GM23338 (cell line): Measurements from ENCODE around the gene PEDS1. TPM values are rescaled to one million over a fixed set of nuclear protein-coding genes. Genes with fewer than 3 reads are reported as not detected.
"Not testable (repeated sequence)": the region's sequence is repeated elsewhere in the genome, so short reads cannot be mapped to it uniquely, and the experiment has no call there.

ENCODE experiments used
- ATAC-seq: fragments of 200-7000 bp; cut with Tn5 transposase; 3 replicates; pipeline ENCODE4 v1.9.1; 2020
- DNase-seq: peaks from one replicate; pipeline ENCODE4 v3.0.0-alpha.2; 2015; ENCODE audit warnings: low spot score
- H2AFZ ChIP-seq: fragments of 200-600 bp; sonication (generic); 2 replicates; pipeline ENCODE4 v1.8.0; 2016; ENCODE audit warnings: antibody characterized with exemption, mild to moderate bottlenecking, moderate library complexity
- H3F3A ChIP-seq: fragments of 200-600 bp; sonication (generic); replicated peaks from 2 replicates; pipeline ENCODE4 v1.8.0; 2017; ENCODE audit warnings: antibody characterized with exemption, mixed run types, low read depth
- H3K27ac ChIP-seq: fragments of 200-600 bp; sonication (generic); 2 replicates; pipeline ENCODE4 v1.6.1; 2016; ENCODE audit warnings: low read depth
- H3K27me3 ChIP-seq: fragments of 200-600 bp; sonication (generic); 2 replicates; pipeline ENCODE4 v1.8.0; 2016; ENCODE audit warnings: mild to moderate bottlenecking, mixed run types, moderate library complexity; ENCODE audit not compliant: insufficient read depth
- H3K36me3 ChIP-seq: fragments of 200-600 bp; sonication (generic); 2 replicates; pipeline ENCODE4 v1.8.0; 2016; ENCODE audit warnings: mild to moderate bottlenecking; ENCODE audit not compliant: insufficient read depth
- H3K4me1 ChIP-seq: fragments of 200-600 bp; sonication (generic); 2 replicates; pipeline ENCODE4 v1.8.0; 2016; ENCODE audit warnings: mild to moderate bottlenecking, moderate library complexity; ENCODE audit not compliant: insufficient read depth
- H3K4me2 ChIP-seq: fragments of 200-600 bp; sonication (generic); 2 replicates; pipeline ENCODE4 v1.7.1; 2017; ENCODE audit warnings: mixed run types
- H3K4me3 ChIP-seq: fragments of 200-600 bp; sonication (generic); 2 replicates; pipeline ENCODE4 v1.6.1; 2016; ENCODE audit warnings: mixed run types
- H3K79me2 ChIP-seq: fragments of 200-600 bp; sonication (generic); replicated peaks from 2 replicates; pipeline ENCODE4 v1.8.0; 2017; ENCODE audit warnings: mild to moderate bottlenecking; ENCODE audit not compliant: insufficient read depth
- H3K9me2 ChIP-seq: fragments of 200-600 bp; sonication (generic); 2 replicates; pipeline ENCODE4 v1.8.0; 2017; ENCODE audit not compliant: insufficient read depth
- H4K20me1 ChIP-seq: fragments of 200-600 bp; sonication (generic); replicated peaks from 2 replicates; pipeline ENCODE4 v1.8.0; 2017; ENCODE audit warnings: mild to moderate bottlenecking; ENCODE audit not compliant: insufficient read depth
- H3K27ac Mint-ChIP-seq: 2 replicates; pipeline ENCODE4 v1.8.0; 2020; ENCODE audit warnings: inconsistent platforms, mild to moderate bottlenecking, moderate library complexity, mixed read lengths
- H3K27me3 Mint-ChIP-seq: 3 replicates; pipeline ENCODE4 v1.8.0; 2022; ENCODE audit warnings: low read depth, mild to moderate bottlenecking, moderate library complexity, mixed read lengths, inconsistent platforms; ENCODE audit not compliant: insufficient read depth, poor library complexity
- H3K36me3 Mint-ChIP-seq: 3 replicates; pipeline ENCODE4 v1.8.0; 2021; ENCODE audit warnings: low read depth, mild to moderate bottlenecking, inconsistent platforms, moderate library complexity, mixed read lengths
- H3K4me1 Mint-ChIP-seq: 3 replicates; pipeline ENCODE4 v1.8.0; 2020; ENCODE audit warnings: mild to moderate bottlenecking, inconsistent platforms, mixed read lengths
- H3K4me3 Mint-ChIP-seq: 3 replicates; pipeline ENCODE4 v1.8.0; 2021; ENCODE audit warnings: moderate library complexity, mild to moderate bottlenecking, inconsistent platforms, mixed read lengths
- H3K9me3 Mint-ChIP-seq: 3 replicates; pipeline ENCODE4 v1.8.0; 2020; ENCODE audit warnings: moderate library complexity, mild to moderate bottlenecking, inconsistent platforms, mixed read lengths
- CREB1 ChIP-seq: fragments of 250-450 bp; sonication (Bioruptor Pico); IDR thresholded peaks from 2 replicates; pipeline ENCODE4 v1.5.0; 2020; ENCODE audit warnings: low read depth, mild to moderate bottlenecking, moderate library complexity
- EZH2 ChIP-seq: fragments of 200-600 bp; sonication (generic); IDR thresholded peaks from one replicate; pipeline ENCODE4 v1.8.0; 2017; ENCODE audit warnings: antibody characterized with exemption, mild to moderate bottlenecking, low read depth; ENCODE audit not compliant: unreplicated experiment
- EZH2phosphoT487 ChIP-seq: fragments of 200-600 bp; sonication (generic); IDR thresholded peaks from one replicate; pipeline ENCODE4 v1.8.1; 2018; ENCODE audit warnings: antibody characterized with exemption; ENCODE audit not compliant: unreplicated experiment
- JUNB ChIP-seq: IDR thresholded peaks from one replicate; pipeline ENCODE4 v1.6.1; 2016; ENCODE audit warnings: antibody characterized with exemption; ENCODE audit not compliant: unreplicated experiment
- NANOG ChIP-seq: IDR thresholded peaks from 2 replicates; pipeline ENCODE4 v1.6.1; 2016; ENCODE audit warnings: antibody characterized with exemption, borderline replicate concordance
- POLR2AphosphoS5 ChIP-seq: IDR thresholded peaks from 2 replicates; pipeline ENCODE4 v1.6.1; 2016; ENCODE audit warnings: antibody characterized with exemption, low read depth
- STAT1 ChIP-seq: IDR thresholded peaks from one replicate; pipeline ENCODE4 v1.6.1; 2016; ENCODE audit warnings: antibody characterized with exemption; ENCODE audit not compliant: unreplicated experiment
- polyA plus RNA-seq: library from polyadenylated mRNA; unstranded; fragments of >200 nt; fragmentation: Nextera tagmentation; extraction: Ambion mirVana; gene quantifications from 2 replicates; pipeline ENCODE4 v1.2.1, GENCODE V29; 2016
- total RNA-seq: library from RNA; depleted of rRNA; stranded (reverse); fragments of >200 nt; shearing (Covaris generic); gene quantifications from 2 replicates; pipeline ENCODE4 v1.2.3, GENCODE V29; 2014
- TF ChIP-seq, protein P1 (sequence below): IDR thresholded peaks from 2 replicates; pipeline ENCODE4 v1.6.1; 2016; ENCODE audit warnings: antibody characterized with exemption
- TF ChIP-seq, protein P2 (sequence below): IDR thresholded peaks from one replicate; pipeline ENCODE4 v1.6.1; 2018; ENCODE audit warnings: antibody characterized with exemption; ENCODE audit not compliant: unreplicated experiment
- TF ChIP-seq, protein P3 (sequence below), 2 experiments: fragments of 200-600 bp in 1 of 2; sonication (generic) in 1 of 2; conservative IDR thresholded peaks; 2 replicates each; pipeline versions ENCODE4 v1.5.1 to v1.6.1; 2016 to 2017; ENCODE audit warnings: antibody characterized with exemption in 2 of 2, low read depth in 2 of 2, mild to moderate bottlenecking in 2 of 2, moderate library complexity in 1 of 2
- TF ChIP-seq, protein P4 (sequence below): fragments of 250-450 bp; sonication (Bioruptor Pico); IDR thresholded peaks from 2 replicates; pipeline ENCODE4 v1.5.0; 2020; ENCODE audit warnings: mild to moderate bottlenecking, moderate library complexity

The PEDS1 gene
- total and polyA plus RNA-seq, 2 experiments from 2014 or later: 34.5 to 43.6 TPM

- H2AFZ ChIP-seq: no peak overlapping the region
- H3K79me2 ChIP-seq: peaks cover 11% of the 10 kb centered on the region
- Mint-ChIP-seq H3K36me3 (peaks cover 40% of the 10 kb centered on the region), H3K4me1 (peaks cover 34% of the 10 kb centered on the region), H3K9me3 (no peaks in the 10 kb centered on the region), H3K27ac (peak overlapping the region; percentile 53), H3K4me3 (no peak overlapping the region), H3K27me3 (peaks cover 8% of the 10 kb centered on the region)
- H3K4me2 ChIP-seq: no peak overlapping the region
- H3F3A ChIP-seq: no peaks in the 10 kb centered on the region
- H3K9me2 ChIP-seq: no peaks in the 10 kb centered on the region
- DNase-seq (no peak), ATAC-seq (no peak)
- H4K20me1 ChIP-seq: peaks cover 4% of the 10 kb centered on the region
- H3K36me3 ChIP-seq: peaks cover 5% of the 10 kb centered on the region; the same call in 1 of the 2 replicates
- no peaks in the 10 kb centered on the region for H3K27me3 ChIP-seq
- peak overlapping the region; percentile 55 for H3K27ac ChIP-seq
- H3K4me3 ChIP-seq: no peak overlapping the region
- TF ChIP-seq, protein P1, sequence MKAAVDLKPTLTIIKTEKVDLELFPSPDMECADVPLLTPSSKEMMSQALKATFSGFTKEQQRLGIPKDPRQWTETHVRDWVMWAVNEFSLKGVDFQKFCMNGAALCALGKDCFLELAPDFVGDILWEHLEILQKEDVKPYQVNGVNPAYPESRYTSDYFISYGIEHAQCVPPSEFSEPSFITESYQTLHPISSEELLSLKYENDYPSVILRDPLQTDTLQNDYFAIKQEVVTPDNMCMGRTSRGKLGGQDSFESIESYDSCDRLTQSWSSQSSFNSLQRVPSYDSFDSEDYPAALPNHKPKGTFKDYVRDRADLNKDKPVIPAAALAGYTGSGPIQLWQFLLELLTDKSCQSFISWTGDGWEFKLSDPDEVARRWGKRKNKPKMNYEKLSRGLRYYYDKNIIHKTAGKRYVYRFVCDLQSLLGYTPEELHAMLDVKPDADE: no peak
- no peak for TF ChIP-seq POLR2AphosphoS5
- TF ChIP-seq EZH2: no peak
- no peak for TF ChIP-seq CREB1 (CRISPR knock-in tag)
- TF ChIP-seq, protein P2, sequence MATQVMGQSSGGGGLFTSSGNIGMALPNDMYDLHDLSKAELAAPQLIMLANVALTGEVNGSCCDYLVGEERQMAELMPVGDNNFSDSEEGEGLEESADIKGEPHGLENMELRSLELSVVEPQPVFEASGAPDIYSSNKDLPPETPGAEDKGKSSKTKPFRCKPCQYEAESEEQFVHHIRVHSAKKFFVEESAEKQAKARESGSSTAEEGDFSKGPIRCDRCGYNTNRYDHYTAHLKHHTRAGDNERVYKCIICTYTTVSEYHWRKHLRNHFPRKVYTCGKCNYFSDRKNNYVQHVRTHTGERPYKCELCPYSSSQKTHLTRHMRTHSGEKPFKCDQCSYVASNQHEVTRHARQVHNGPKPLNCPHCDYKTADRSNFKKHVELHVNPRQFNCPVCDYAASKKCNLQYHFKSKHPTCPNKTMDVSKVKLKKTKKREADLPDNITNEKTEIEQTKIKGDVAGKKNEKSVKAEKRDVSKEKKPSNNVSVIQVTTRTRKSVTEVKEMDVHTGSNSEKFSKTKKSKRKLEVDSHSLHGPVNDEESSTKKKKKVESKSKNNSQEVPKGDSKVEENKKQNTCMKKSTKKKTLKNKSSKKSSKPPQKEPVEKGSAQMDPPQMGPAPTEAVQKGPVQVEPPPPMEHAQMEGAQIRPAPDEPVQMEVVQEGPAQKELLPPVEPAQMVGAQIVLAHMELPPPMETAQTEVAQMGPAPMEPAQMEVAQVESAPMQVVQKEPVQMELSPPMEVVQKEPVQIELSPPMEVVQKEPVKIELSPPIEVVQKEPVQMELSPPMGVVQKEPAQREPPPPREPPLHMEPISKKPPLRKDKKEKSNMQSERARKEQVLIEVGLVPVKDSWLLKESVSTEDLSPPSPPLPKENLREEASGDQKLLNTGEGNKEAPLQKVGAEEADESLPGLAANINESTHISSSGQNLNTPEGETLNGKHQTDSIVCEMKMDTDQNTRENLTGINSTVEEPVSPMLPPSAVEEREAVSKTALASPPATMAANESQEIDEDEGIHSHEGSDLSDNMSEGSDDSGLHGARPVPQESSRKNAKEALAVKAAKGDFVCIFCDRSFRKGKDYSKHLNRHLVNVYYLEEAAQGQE: no peak
- TF ChIP-seq NANOG: no peak
- TF ChIP-seq JUNB: no peak
- TF ChIP-seq EZH2phosphoT487: no peak
- TF ChIP-seq, protein P3, sequence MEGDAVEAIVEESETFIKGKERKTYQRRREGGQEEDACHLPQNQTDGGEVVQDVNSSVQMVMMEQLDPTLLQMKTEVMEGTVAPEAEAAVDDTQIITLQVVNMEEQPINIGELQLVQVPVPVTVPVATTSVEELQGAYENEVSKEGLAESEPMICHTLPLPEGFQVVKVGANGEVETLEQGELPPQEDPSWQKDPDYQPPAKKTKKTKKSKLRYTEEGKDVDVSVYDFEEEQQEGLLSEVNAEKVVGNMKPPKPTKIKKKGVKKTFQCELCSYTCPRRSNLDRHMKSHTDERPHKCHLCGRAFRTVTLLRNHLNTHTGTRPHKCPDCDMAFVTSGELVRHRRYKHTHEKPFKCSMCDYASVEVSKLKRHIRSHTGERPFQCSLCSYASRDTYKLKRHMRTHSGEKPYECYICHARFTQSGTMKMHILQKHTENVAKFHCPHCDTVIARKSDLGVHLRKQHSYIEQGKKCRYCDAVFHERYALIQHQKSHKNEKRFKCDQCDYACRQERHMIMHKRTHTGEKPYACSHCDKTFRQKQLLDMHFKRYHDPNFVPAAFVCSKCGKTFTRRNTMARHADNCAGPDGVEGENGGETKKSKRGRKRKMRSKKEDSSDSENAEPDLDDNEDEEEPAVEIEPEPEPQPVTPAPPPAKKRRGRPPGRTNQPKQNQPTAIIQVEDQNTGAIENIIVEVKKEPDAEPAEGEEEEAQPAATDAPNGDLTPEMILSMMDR (conservative IDR thresholded peaks at IDR 0.05; ENCODE audit: low read depth in 2 of 2): no peak
- TF ChIP-seq STAT1: no peak
- TF ChIP-seq, protein P4, sequence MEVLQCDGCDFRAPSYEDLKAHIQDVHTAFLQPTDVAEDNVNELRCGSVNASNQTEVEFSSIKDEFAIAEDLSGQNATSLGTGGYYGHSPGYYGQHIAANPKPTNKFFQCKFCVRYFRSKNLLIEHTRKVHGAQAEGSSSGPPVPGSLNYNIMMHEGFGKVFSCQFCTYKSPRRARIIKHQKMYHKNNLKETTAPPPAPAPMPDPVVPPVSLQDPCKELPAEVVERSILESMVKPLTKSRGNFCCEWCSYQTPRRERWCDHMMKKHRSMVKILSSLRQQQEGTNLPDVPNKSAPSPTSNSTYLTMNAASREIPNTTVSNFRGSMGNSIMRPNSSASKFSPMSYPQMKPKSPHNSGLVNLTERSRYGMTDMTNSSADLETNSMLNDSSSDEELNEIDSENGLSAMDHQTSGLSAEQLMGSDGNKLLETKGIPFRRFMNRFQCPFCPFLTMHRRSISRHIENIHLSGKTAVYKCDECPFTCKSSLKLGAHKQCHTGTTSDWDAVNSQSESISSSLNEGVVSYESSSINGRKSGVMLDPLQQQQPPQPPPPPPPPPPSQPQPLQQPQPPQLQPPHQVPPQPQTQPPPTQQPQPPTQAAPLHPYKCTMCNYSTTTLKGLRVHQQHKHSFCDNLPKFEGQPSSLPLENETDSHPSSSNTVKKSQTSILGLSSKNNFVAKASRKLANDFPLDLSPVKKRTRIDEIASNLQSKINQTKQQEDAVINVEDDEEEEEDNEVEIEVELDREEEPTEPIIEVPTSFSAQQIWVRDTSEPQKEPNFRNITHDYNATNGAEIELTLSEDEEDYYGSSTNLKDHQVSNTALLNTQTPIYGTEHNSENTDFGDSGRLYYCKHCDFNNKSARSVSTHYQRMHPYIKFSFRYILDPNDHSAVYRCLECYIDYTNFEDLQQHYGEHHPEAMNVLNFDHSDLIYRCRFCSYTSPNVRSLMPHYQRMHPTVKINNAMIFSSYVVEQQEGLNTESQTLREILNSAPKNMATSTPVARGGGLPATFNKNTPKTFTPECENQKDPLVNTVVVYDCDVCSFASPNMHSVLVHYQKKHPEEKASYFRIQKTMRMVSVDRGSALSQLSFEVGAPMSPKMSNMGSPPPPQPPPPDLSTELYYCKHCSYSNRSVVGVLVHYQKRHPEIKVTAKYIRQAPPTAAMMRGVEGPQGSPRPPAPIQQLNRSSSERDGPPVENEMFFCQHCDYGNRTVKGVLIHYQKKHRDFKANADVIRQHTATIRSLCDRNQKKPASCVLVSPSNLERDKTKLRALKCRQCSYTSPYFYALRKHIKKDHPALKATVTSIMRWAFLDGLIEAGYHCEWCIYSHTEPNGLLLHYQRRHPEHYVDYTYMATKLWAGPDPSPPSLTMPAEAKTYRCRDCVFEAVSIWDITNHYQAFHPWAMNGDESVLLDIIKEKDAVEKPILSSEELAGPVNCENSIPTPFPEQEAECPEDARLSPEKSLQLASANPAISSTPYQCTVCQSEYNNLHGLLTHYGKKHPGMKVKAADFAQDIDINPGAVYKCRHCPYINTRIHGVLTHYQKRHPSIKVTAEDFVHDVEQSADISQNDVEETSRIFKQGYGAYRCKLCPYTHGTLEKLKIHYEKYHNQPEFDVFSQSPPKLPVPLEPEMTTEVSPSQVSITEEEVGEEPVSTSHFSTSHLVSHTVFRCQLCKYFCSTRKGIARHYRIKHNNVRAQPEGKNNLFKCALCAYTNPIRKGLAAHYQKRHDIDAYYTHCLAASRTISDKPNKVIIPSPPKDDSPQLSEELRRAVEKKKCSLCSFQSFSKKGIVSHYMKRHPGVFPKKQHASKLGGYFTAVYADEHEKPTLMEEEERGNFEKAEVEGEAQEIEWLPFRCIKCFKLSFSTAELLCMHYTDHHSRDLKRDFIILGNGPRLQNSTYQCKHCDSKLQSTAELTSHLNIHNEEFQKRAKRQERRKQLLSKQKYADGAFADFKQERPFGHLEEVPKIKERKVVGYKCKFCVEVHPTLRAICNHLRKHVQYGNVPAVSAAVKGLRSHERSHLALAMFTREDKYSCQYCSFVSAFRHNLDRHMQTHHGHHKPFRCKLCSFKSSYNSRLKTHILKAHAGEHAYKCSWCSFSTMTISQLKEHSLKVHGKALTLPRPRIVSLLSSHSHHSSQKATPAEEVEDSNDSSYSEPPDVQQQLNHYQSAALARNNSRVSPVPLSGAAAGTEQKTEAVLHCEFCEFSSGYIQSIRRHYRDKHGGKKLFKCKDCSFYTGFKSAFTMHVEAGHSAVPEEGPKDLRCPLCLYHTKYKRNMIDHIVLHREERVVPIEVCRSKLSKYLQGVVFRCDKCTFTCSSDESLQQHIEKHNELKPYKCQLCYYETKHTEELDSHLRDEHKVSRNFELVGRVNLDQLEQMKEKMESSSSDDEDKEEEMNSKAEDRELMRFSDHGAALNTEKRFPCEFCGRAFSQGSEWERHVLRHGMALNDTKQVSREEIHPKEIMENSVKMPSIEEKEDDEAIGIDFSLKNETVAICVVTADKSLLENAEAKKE: no peak
- H3K4me1 ChIP-seq: peaks cover 5% of the 10 kb centered on the region
These were observed 15.4 kb downstream of the PEDS1 start for GRCh38 chr20:50138120-50138478.

DNA sequence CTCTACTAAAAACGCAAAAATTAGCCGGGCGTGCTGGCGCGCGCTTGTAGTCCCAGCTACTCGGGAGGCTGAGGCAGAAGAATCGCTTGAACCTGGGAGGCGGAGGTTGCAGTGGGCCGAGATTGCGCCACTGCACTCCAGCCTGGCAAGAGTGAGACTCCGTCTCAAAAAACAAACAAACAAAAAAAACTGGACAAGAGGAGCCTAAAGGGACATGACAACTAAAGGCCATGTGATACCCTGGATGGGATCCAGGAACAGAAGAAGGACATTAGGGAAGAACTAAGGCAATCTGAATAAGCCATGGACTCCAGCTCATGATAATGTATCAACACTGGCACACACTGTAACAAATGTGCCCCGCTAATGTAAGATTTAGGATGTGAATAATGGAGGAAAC lies 15.8 kb downstream of the PEDS1 start:
- not testable (repeated sequence) for H3F3A ChIP-seq, H3K9me2 ChIP-seq, H3K4me1 ChIP-seq, H2AFZ ChIP-seq, DNase-seq, H3K4me2 ChIP-seq, H4K20me1 ChIP-seq, H3K36me3 ChIP-seq, ATAC-seq, H3K4me3 ChIP-seq, H3K27me3 Mint-ChIP-seq, H3K27me3 ChIP-seq, H3K9me3 Mint-ChIP-seq, H3K4me3 Mint-ChIP-seq
- peaks cover 30% of the 10 kb centered on the region for H3K4me1 Mint-ChIP-seq
- peak overlapping the region; percentile 53 for H3K27ac Mint-ChIP-seq
- H3K79me2 ChIP-seq: peaks cover 11% of the 10 kb centered on the region
- peaks cover 36% of the 10 kb centered on the region for H3K36me3 Mint-ChIP-seq
- H3K27ac ChIP-seq: peak overlapping the region; percentile 55
